Nephron (organoid): ENCODE data around the gene DPEP3.
"Not testable (repeated sequence)": the region's sequence is repeated elsewhere in the genome, so short reads cannot be mapped to it uniquely, and the experiment has no call there.

Experiments
- H3K27ac Mint-ChIP-seq, 3 experiments: 2 replicates each; pipeline ENCODE4 v1.8.0; 2020; ENCODE audit warnings: mixed read lengths in 3 of 3, mild to moderate bottlenecking in 2 of 3, moderate library complexity in 1 of 3
- H3K27me3 Mint-ChIP-seq: 2 replicates; pipeline ENCODE4 v1.8.0; 2021; ENCODE audit warnings: low read depth, mild to moderate bottlenecking, moderate library complexity, mixed read lengths
- H3K36me3 Mint-ChIP-seq: 2 replicates; pipeline ENCODE4 v1.8.0; 2020; ENCODE audit warnings: low read depth, mixed read lengths
- H3K4me1 Mint-ChIP-seq: 2 replicates; pipeline ENCODE4 v1.8.0; 2020; ENCODE audit warnings: mixed read lengths
- H3K4me3 Mint-ChIP-seq, 3 experiments: 2 replicates each; pipeline ENCODE4 v1.8.0; 2020; ENCODE audit warnings: mild to moderate bottlenecking in 3 of 3, mixed read lengths in 3 of 3, moderate library complexity in 2 of 3
- H3K9me3 Mint-ChIP-seq: 2 replicates; pipeline ENCODE4 v1.8.0; 2020; ENCODE audit warnings: mixed read lengths
- TF ChIP-seq, protein P1 (sequence below), 3 experiments: fragments of 200-600 bp; sonication (generic); IDR thresholded peaks; one replicate each; pipeline ENCODE4 v1.5.0; 2021; ENCODE audit warnings: antibody characterized with exemption in 3 of 3; ENCODE audit not compliant: unreplicated experiment in 3 of 3

DPEP3 gene

DNA sequence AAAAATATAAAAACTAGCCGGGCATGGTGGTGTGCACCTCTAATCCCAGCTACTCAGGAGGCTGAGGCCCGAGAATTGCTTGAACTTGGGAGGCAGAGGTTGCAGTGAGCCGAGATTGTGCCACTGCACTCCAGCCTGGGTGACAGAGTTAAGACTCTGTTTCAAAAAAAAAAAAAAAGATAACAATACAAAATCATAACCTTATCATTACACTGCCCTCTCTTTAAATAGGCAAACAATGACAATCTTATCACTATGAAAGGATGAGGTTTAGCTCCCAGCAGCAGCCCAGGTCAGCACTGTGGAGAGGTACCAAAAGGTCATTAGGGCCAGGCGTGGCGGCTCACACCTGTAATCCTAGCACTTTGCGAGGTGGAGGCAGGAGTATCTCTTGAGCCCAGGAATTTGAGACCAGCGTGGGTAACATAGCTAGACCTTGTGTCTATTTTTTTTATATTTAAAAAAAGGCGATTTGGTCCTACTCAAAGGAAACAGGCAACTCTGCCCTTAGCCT lies 38.9 kb upstream of the DPEP3 start:
- H3K4me1 Mint-ChIP-seq = peaks cover 4% of the 10 kb centered on the region
- peaks cover 8% of the 10 kb centered on the region for H3K36me3 Mint-ChIP-seq
- peaks cover 3% of the 10 kb centered on the region for H3K27me3 Mint-ChIP-seq
- peak overlapping the region in 2 of 3 experiments; percentile 44 to 73 for H3K4me3 Mint-ChIP-seq
- H3K27ac Mint-ChIP-seq = no peak overlapping the region
- H3K9me3 Mint-ChIP-seq = no peaks in the 10 kb centered on the region
- TF ChIP-seq, protein P1, sequence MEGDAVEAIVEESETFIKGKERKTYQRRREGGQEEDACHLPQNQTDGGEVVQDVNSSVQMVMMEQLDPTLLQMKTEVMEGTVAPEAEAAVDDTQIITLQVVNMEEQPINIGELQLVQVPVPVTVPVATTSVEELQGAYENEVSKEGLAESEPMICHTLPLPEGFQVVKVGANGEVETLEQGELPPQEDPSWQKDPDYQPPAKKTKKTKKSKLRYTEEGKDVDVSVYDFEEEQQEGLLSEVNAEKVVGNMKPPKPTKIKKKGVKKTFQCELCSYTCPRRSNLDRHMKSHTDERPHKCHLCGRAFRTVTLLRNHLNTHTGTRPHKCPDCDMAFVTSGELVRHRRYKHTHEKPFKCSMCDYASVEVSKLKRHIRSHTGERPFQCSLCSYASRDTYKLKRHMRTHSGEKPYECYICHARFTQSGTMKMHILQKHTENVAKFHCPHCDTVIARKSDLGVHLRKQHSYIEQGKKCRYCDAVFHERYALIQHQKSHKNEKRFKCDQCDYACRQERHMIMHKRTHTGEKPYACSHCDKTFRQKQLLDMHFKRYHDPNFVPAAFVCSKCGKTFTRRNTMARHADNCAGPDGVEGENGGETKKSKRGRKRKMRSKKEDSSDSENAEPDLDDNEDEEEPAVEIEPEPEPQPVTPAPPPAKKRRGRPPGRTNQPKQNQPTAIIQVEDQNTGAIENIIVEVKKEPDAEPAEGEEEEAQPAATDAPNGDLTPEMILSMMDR (IDR thresholded peaks at IDR 0.05; ENCODE audit: unreplicated experiment in 3 of 3) = no peak

- TF ChIP-seq, protein P1 (IDR thresholded peaks at IDR 0.05; ENCODE audit: unreplicated experiment in 3 of 3) = no peak
- Mint-ChIP-seq H3K4me1 (no peaks in the 10 kb centered on the region), H3K27me3 (peaks cover 9% of the 10 kb centered on the region), H3K36me3 (no peaks in the 10 kb centered on the region), H3K27ac (no peak within 1 kb of the TSS), H3K4me3 (no peak within 1 kb of the TSS), H3K9me3 (no peaks in the 10 kb centered on the region)
Measured at GRCh38 chr16:68015681-68016080, 35.4 kb upstream of the DPEP3 start, which contains the start of gene DPEP2NB. DPEP2NB (minus strand) TSS chr16:68015911; CDS start chr16:68015770, 141 bp downstream.

DNA sequence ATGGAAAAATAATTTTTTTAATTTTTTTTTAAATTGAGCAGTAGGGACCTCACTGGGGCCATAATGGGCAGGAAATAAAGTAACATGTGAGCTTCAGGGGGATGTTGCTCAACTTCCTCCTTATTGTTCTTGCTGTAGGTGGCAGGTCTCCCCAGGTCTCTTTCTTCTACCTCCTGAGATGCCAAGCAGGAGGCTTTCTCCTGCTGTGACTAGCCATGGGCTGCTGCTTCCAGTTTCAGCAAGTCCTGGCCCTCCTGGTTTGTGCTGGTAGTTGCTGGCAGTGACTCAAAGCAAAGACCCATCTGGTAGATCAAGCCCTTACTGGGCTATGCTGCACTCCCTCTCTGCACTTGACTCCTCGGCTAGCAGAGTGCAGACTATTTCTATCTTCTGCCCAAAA lies 33.1 kb upstream of the DPEP3 start:
- Mint-ChIP-seq H3K4me3 (no peak overlapping the region), H3K4me1 (peaks cover 6% of the 10 kb centered on the region), H3K27ac (no peak overlapping the region), H3K27me3 (peaks cover 9% of the 10 kb centered on the region), H3K36me3 (no peaks in the 10 kb centered on the region), H3K9me3 (no peaks in the 10 kb centered on the region)
- TF ChIP-seq, protein P1 (IDR thresholded peaks at IDR 0.05; ENCODE audit: unreplicated experiment in 3 of 3) = no peak

GRCh38 chr16:68009872-68010271 lies 29.6 kb upstream of the DPEP3 start:
- H3K27ac Mint-ChIP-seq = peak overlapping the region in 1 of 3 experiments; percentile 21
- not testable (repeated sequence) for H3K9me3 Mint-ChIP-seq, H3K4me3 Mint-ChIP-seq, H3K36me3 Mint-ChIP-seq, H3K4me1 Mint-ChIP-seq
- H3K27me3 Mint-ChIP-seq = peaks cover 13% of the 10 kb centered on the region

GRCh38 chr16:68009157-68009735 lies 28.9 kb upstream of the DPEP3 start:
- Mint-ChIP-seq H3K4me3 (no peak overlapping the region), H3K9me3 (no peaks in the 10 kb centered on the region), H3K4me1 (peaks cover 6% of the 10 kb centered on the region), H3K27me3 (peaks cover 10% of the 10 kb centered on the region), H3K27ac (no peak overlapping the region), H3K36me3 (no peaks in the 10 kb centered on the region)
- TF ChIP-seq, protein P1 (IDR thresholded peaks at IDR 0.05; ENCODE audit: unreplicated experiment in 3 of 3) = no peak

DNA sequence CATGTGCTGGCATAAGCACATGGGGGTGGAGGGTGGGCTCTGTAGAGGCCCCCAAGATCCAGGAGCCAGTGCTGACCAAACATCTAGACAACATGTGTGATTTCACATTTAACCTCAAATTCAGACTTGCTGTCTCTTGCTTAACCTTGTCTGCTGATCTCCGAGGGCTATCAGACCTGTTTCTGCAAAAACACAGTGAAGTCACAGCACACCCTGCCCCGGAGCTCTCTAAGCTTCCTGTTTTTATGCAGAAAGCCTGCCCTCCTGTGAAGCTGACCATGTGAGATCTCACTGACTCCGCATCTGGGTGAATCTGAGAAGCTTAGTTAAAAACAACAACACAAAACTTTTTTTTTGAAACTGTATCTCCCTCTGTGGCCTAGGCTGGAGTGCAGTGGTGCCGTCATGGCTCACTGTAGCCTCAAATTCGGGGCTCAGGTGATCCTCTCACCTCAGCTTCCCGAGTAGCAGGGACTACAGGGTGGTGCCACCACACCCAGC lies 25.5 kb upstream of the DPEP3 start:
- Mint-ChIP-seq H3K9me3 (no peaks in the 10 kb centered on the region), H3K4me3 (no peak overlapping the region), H3K4me1 (peaks cover 6% of the 10 kb centered on the region), H3K27me3 (peaks cover 4% of the 10 kb centered on the region), H3K36me3 (no peaks in the 10 kb centered on the region), H3K27ac (no peak overlapping the region)
- TF ChIP-seq, protein P1 (IDR thresholded peaks at IDR 0.05; ENCODE audit: unreplicated experiment in 3 of 3) = no peak
